Activated CD4-positive, CD25-positive, alpha-beta regulatory T cell treated with anti-CD3 and anti-CD28 coated beads, Interleukin-2, amount 50 U/mL, for 72 hours (primary cell): ENCODE results near the gene ITPR1.

Experiments used
- DNase-seq: peaks from one replicate; pipeline ENCODE4 v3.0.0; 2021

The ITPR1 gene

GRCh38 chr3:4492208-4493013 is 737 bp upstream of the ITPR1 start:
- peak; percentile 49 for DNase-seq

- peak; percentile 37 for DNase-seq
Measured at GRCh38 chr3:4493941-4494894, 1.1 kb downstream of the ITPR1 start.

- DNase-seq = no peak
Measured at GRCh38 chr3:4494895-4495264, 1.7 kb downstream of the ITPR1 start.

GRCh38 chr3:4495294-4496086 is 2.3 kb downstream of the ITPR1 start:
- DNase-seq = no peak

- DNase-seq = no peak
Measured at GRCh38 chr3:4496087-4496452, 2.9 kb downstream of the ITPR1 start.

- no peak for DNase-seq
Measured at GRCh38 chr3:4497005-4497692, 4.0 kb downstream of the ITPR1 start.

- DNase-seq = no peak
Measured at GRCh38 chr3:4497843-4498324, 4.7 kb downstream of the ITPR1 start.

GRCh38 chr3:4498446-4498845 is 5.3 kb downstream of the ITPR1 start:
- DNase-seq = no peak

- DNase-seq = no peak
Measured at GRCh38 chr3:4501437-4501836, 8.3 kb downstream of the ITPR1 start.

- no peak for DNase-seq
Measured at GRCh38 chr3:4501927-4502326, 8.8 kb downstream of the ITPR1 start.

- no peak for DNase-seq
Measured at GRCh38 chr3:4503050-4503449, 9.9 kb downstream of the ITPR1 start.

GRCh38 chr3:4504340-4505261 is 11.5 kb downstream of the ITPR1 start:
- DNase-seq = no peak

GRCh38 chr3:4505688-4506558 is 12.8 kb downstream of the ITPR1 start:
- DNase-seq = no peak

GRCh38 chr3:4506559-4507023 is 13.4 kb downstream of the ITPR1 start:
- no peak for DNase-seq

GRCh38 chr3:4507024-4507596 is 14.0 kb downstream of the ITPR1 start:
- no peak for DNase-seq

- DNase-seq = no peak
Measured at GRCh38 chr3:4508048-4508981, 15.2 kb downstream of the ITPR1 start.

- DNase-seq = no peak
Measured at GRCh38 chr3:4509043-4509442, 15.9 kb downstream of the ITPR1 start.

- no peak for DNase-seq
Measured at GRCh38 chr3:4509983-4510755, 17.0 kb downstream of the ITPR1 start.
